K562 (cell line): ENCODE results near the gene PHF5A. TPM values are rescaled to one million over a fixed set of nuclear protein-coding genes. Genes with fewer than 3 reads are reported as not detected.
A peak's percentile ranks its signal among the peaks of the same experiment; 100 is the strongest.

Experiments used
- CBFB ChIP-seq: sonication (generic); formaldehyde crosslinking; IDR thresholded peaks from 2 replicates; pipeline ENCODE4 v1.4.0; 2020; ENCODE audit warnings: mild to moderate bottlenecking, missing genetic modification reagents
- CTCFL ChIP-seq: IDR thresholded peaks from 2 replicates; pipeline ENCODE4 v1.6.1; 2011; ENCODE audit warnings: borderline replicate concordance, low read depth, mild to moderate bottlenecking, moderate library complexity, low read length; ENCODE audit not compliant: insufficient read depth, poor library complexity, severe bottlenecking
- FOXJ2 ChIP-seq: fragments of 200-800 bp; sonication (Bioruptor generic); IDR thresholded peaks from 2 replicates; pipeline ENCODE4 v1.6.1; 2016; ENCODE audit warnings: missing genetic modification characterization, missing compliant biosample characterization
- IRF2 ChIP-seq: sonication (generic); formaldehyde crosslinking; IDR thresholded peaks from 2 replicates; pipeline ENCODE4 v1.8.1; 2022; ENCODE audit warnings: mild to moderate bottlenecking, missing genetic modification reagents
- LCOR ChIP-seq: sonication (generic); formaldehyde crosslinking; IDR thresholded peaks from 2 replicates; pipeline ENCODE4 v1.8.0; 2022; ENCODE audit warnings: mild to moderate bottlenecking, missing genetic modification reagents
- NCOR1 ChIP-seq: fragments of 450-650 bp; IDR thresholded peaks from 2 replicates; pipeline ENCODE4 v1.6.1; 2016; ENCODE audit warnings: mild to moderate bottlenecking, moderate library complexity
- PHF21A ChIP-seq: fragments of 450-650 bp; IDR thresholded peaks from 2 replicates; pipeline ENCODE4 v1.6.1; 2017; ENCODE audit warnings: low read depth, borderline replicate concordance
- POLR3A ChIP-seq: IDR thresholded peaks from 2 replicates; pipeline ENCODE4 v1.6.1; 2011; ENCODE audit warnings: borderline replicate concordance, mild to moderate bottlenecking, moderate library complexity; ENCODE audit not compliant: insufficient read length, insufficient read depth; ENCODE audit errors: extremely low read depth
- RAD51 ChIP-seq: fragments of 450-650 bp; IDR thresholded peaks from 2 replicates; pipeline ENCODE4 v1.7.1; 2016; ENCODE audit warnings: low read depth, mild to moderate bottlenecking, borderline replicate concordance
- SUPT5H ChIP-seq: fragments of 450-650 bp; IDR thresholded peaks from 2 replicates; pipeline ENCODE4 v1.6.1; 2016
- TAL1 ChIP-seq: fragments of 450-650 bp; IDR thresholded peaks from 2 replicates; pipeline ENCODE4 v1.6.1; 2016; ENCODE audit warnings: mild to moderate bottlenecking
- ZBTB40 ChIP-seq, 2 experiments: fragments of 450-650 bp in 1 of 2; sonication (generic) in 1 of 2; formaldehyde crosslinking in 1 of 2; IDR thresholded peaks; 2 replicates each; pipeline versions ENCODE4 v1.7.1 to v1.9.0; 2016 to 2022; ENCODE audit warnings: inconsistent platforms in 1 of 2, mild to moderate bottlenecking in 1 of 2, missing genetic modification reagents in 1 of 2
- ZFPM2 ChIP-seq: fragments of 250-450 bp; sonication (Bioruptor Pico); IDR thresholded peaks from 2 replicates; pipeline ENCODE4 v1.5.1; 2022; ENCODE audit warnings: mild to moderate bottlenecking
- ZNF197 ChIP-seq: fragments of 200-800 bp; sonication (Bioruptor generic); IDR thresholded peaks from 2 replicates; pipeline ENCODE4 v1.6.1; 2016; ENCODE audit warnings: low read depth, missing genetic modification characterization, missing compliant biosample characterization
- polyA plus RNA-seq, 8 experiments: library from polyadenylated mRNA; depleted of rRNA in 4 of 8; stranded (reverse) in 5 of 8; unstranded in 3 of 8; fragments of >200 nt; fragmentation: Nextera tagmentation in 2 of 8; fragmentation: Illumina TruSeq in 1 of 8; extraction: Ambion mirVana in 2 of 8; extraction: Trizol in 1 of 8; gene quantifications; 2 replicates each; pipeline versions ENCODE4 v1.2.1 to v1.2.3, GENCODE V29; 2011 to 2014; ENCODE audit warnings: inconsistent platforms in 1 of 8, missing spikeins in 1 of 8
- total RNA-seq, 7 experiments: library from RNA; depleted of rRNA in 6 of 7; stranded (reverse); fragments of >200 nt in 6 of 7; fragmentation: Illumina TruSeq in 2 of 7; extraction: Trizol in 2 of 7; gene quantifications; 2 replicates each; pipeline versions ENCODE4 v1.2.1 to v1.2.3, GENCODE V29; 2011 to 2021; ENCODE audit warnings: low replicate concordance in 1 of 7
- TF ChIP-seq, protein P1 (sequence below): sonication (generic); formaldehyde crosslinking; IDR thresholded peaks from 2 replicates; pipeline ENCODE4 v1.8.0; 2023; ENCODE audit warnings: mild to moderate bottlenecking, missing genetic modification reagents

Gene PHF5A
- total and polyA plus RNA-seq, 9 of the 15 experiments (the other 6 are each of a cell fraction or from before 2014, with no cell fraction given), result 14.2 to 144 (median 101) TPM

GRCh38 chr22:41446639-41447434 lies 21.7 kb downstream of the PHF5A start, which contains the start of gene TOB2 (continued):
- TF ChIP-seq CTCFL, result no peak
- peak; percentile 99 for TF ChIP-seq SUPT5H
- peak; percentile 55; the same call in 1 of the 2 replicates for TF ChIP-seq NCOR1
- TF ChIP-seq CBFB (CRISPR knock-in tag), result peak; percentile 71; the same call in 1 of the 2 replicates
- peak; percentile 41; the same call in 1 of the 2 replicates for TF ChIP-seq LCOR
- TF ChIP-seq FOXJ2, result no peak
- no peak for TF ChIP-seq IRF2 (CRISPR knock-in tag)
- no peak for TF ChIP-seq POLR3A
- TF ChIP-seq, protein P1, sequence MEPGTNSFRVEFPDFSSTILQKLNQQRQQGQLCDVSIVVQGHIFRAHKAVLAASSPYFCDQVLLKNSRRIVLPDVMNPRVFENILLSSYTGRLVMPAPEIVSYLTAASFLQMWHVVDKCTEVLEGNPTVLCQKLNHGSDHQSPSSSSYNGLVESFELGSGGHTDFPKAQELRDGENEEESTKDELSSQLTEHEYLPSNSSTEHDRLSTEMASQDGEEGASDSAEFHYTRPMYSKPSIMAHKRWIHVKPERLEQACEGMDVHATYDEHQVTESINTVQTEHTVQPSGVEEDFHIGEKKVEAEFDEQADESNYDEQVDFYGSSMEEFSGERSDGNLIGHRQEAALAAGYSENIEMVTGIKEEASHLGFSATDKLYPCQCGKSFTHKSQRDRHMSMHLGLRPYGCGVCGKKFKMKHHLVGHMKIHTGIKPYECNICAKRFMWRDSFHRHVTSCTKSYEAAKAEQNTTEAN, result 0 out of 2 replicates have a peak, but pooled peaks have one; percentile 52
- no peak for TF ChIP-seq ZNF197
- no peak for TF ChIP-seq ZFPM2 (CRISPR knock-in tag)
- peak; percentile 46; the same call in 1 of the 2 replicates for TF ChIP-seq PHF21A
- TF ChIP-seq RAD51, result no peak; the same call in 1 of the 2 replicates
- TF ChIP-seq ZBTB40 (IDR thresholded peaks at IDR 0.05), result peak; percentile 59
- TF ChIP-seq ZBTB40 (CRISPR knock-in tag; IDR thresholded peaks at IDR 0.05), result no peak
- TF ChIP-seq TAL1, result no peak
